HEK293T (cell line): ENCODE data around the gene RASGEF1B.
A peak's percentile ranks its signal among the peaks of the same experiment; 100 is the strongest.

Source experiments
- CTCF ChIA-PET: fragments of 350-600 bp; formaldehyde crosslinking; extraction: SDS; loops from one replicate; lab custom pipeline; 2021; ENCODE audit warnings: antibody characterized with exemption, inconsistent platforms; lab: Yijun Ruan, JAX
- POLR2A ChIA-PET: fragments of 350-600 bp; formaldehyde crosslinking; extraction: SDS; loops from one replicate; lab custom pipeline; 2020; ENCODE audit warnings: antibody characterized with exemption, inconsistent platforms; lab: Yijun Ruan, JAX
- DNase-seq: peaks from one replicate; pipeline ENCODE4 v3.0.0; 2012; ENCODE audit warnings: mixed read lengths; ENCODE audit errors: extremely low spot score
- ARNT ChIP-seq: fragments of 450-650 bp; IDR thresholded peaks from 2 replicates; pipeline ENCODE4 v1.6.1; 2017; ENCODE audit warnings: mild to moderate bottlenecking
- BHLHE40 ChIP-seq: fragments of 450-650 bp; IDR thresholded peaks from 2 replicates; pipeline ENCODE4 v1.6.1; 2016; ENCODE audit warnings: mild to moderate bottlenecking, moderate library complexity, borderline replicate concordance
- CTBP1 ChIP-seq: fragments of 450-650 bp; IDR thresholded peaks from 2 replicates; pipeline ENCODE4 v1.6.1; 2016; ENCODE audit warnings: borderline replicate concordance
- ELF4 ChIP-seq: fragments of 450-650 bp; IDR thresholded peaks from 2 replicates; pipeline ENCODE4 v1.6.1; 2017; ENCODE audit warnings: antibody characterized with exemption
- FOXA1 ChIP-seq: fragments of 450-650 bp; IDR thresholded peaks from 2 replicates; pipeline ENCODE4 v1.6.1; 2016; ENCODE audit warnings: mild to moderate bottlenecking
- FOXK2 ChIP-seq: fragments of 450-650 bp; IDR thresholded peaks from 2 replicates; pipeline ENCODE4 v1.6.1; 2016; ENCODE audit warnings: mild to moderate bottlenecking
- FOXM1 ChIP-seq: fragments of 450-650 bp; IDR thresholded peaks from 2 replicates; pipeline ENCODE4 v1.6.1; 2017; ENCODE audit warnings: mild to moderate bottlenecking, borderline replicate concordance
- HDGF ChIP-seq: fragments of 450-650 bp; IDR thresholded peaks from 2 replicates; pipeline ENCODE4 v1.6.1; 2017; ENCODE audit warnings: antibody characterized with exemption, borderline replicate concordance
- L3MBTL2 ChIP-seq: fragments of 450-650 bp; conservative IDR thresholded peaks from 2 replicates; pipeline ENCODE4 v1.6.1; 2016; ENCODE audit warnings: mild to moderate bottlenecking
- LEF1 ChIP-seq: fragments of 450-650 bp; IDR thresholded peaks from 2 replicates; pipeline ENCODE4 v1.6.1; 2017; ENCODE audit warnings: mild to moderate bottlenecking, borderline replicate concordance
- NFRKB ChIP-seq: fragments of 450-650 bp; IDR thresholded peaks from 2 replicates; pipeline ENCODE4 v1.6.1; 2016; ENCODE audit warnings: mild to moderate bottlenecking, moderate library complexity
- SP1 ChIP-seq: fragments of 450-650 bp; IDR thresholded peaks from 2 replicates; pipeline ENCODE4 v1.6.1; 2017
- SUZ12 ChIP-seq: fragments of 450-650 bp; IDR thresholded peaks from 2 replicates; pipeline ENCODE4 v1.6.1; 2016; ENCODE audit warnings: mild to moderate bottlenecking
- TARDBP ChIP-seq: fragments of 450-650 bp; IDR thresholded peaks from 2 replicates; pipeline ENCODE4 v1.6.1; 2016
- ZNF384 ChIP-seq: fragments of 450-650 bp; IDR thresholded peaks from 2 replicates; pipeline ENCODE4 v1.6.1; 2016
- TF ChIP-seq, protein P1 (sequence below): fragments of 450-650 bp; IDR thresholded peaks from 2 replicates; pipeline ENCODE4 v1.6.1; 2016

The RASGEF1B gene

DNA sequence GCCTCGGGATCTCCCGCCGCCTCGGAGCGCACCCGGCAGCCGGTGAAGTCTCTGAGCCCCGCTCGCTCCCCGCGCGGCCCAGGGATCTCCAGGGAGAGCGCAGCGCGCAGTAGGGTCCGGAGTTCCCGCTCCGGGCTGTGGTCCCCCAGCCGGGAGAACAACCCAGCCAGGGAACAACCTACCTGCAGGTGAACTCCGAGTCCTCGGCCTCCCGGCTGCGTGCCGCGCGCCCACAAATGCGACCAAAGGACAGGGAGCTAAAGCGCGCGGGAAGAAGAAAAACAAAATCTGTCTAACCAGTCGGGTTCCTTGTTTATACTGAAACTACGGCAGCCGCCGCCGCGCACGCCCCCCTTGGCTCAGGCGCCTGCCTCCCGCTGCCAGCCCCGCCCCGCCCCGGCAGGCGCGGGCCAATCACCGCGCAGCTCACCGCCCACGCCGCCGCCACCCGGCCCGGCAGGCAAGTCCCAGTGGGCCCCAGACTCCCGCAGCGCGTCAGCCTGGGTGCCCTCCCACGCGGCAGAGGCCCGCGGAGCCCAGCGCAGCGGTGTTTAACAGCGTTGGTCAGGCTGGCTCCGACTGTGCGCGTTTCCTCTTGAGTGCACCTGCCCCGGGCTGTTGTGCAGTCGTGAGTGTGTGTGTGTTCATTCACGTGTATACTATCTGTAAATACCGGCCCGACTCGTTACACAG is at the start of gene RASGEF1B:
Gene RASGEF1B (minus strand): TSS at position 320 of the 693 bp plus-strand sequence. CDS start 12,399 bp downstream, outside the sequence.
- POLR2A ChIA-PET: interaction anchor here (0.6 to 1.8 kb wide), 5 partner anchors 76 to 367 kb away, joined by 3 to 6 read pairs (median 4); no protein-coding TSS in a partner anchor
- no peak for TF ChIP-seq HDGF
- no peak for TF ChIP-seq LEF1
- no peak for TF ChIP-seq ZNF384
- TF ChIP-seq, protein P1, sequence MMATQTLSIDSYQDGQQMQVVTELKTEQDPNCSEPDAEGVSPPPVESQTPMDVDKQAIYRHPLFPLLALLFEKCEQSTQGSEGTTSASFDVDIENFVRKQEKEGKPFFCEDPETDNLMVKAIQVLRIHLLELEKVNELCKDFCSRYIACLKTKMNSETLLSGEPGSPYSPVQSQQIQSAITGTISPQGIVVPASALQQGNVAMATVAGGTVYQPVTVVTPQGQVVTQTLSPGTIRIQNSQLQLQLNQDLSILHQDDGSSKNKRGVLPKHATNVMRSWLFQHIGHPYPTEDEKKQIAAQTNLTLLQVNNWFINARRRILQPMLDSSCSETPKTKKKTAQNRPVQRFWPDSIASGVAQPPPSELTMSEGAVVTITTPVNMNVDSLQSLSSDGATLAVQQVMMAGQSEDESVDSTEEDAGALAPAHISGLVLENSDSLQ: no peak
- TF ChIP-seq BHLHE40: no peak
- TF ChIP-seq ARNT: no peak
- TF ChIP-seq FOXK2: no peak
- no peak for TF ChIP-seq FOXM1
- peak; percentile 52; the same call in 1 of the 2 replicates for TF ChIP-seq L3MBTL2

GRCh38 chr4:81519856-81520255 is 48.1 kb upstream of the RASGEF1B start:
- no peak for DNase-seq
- POLR2A ChIA-PET: no interaction called here
- CTCF ChIA-PET: no interaction called here
- TF ChIP-seq CTBP1: no peak
- TF ChIP-seq TARDBP: no peak

More for the DNA sequence above, at the start of gene RASGEF1B:
- CTCF ChIA-PET: interaction anchor here (0.6 to 1.2 kb wide), 5 partner anchors 244 to 806 kb away, joined by 3 to 5 read pairs (median 4); no protein-coding TSS in a partner anchor
- DNase-seq: peak; percentile 78

- POLR2A ChIA-PET: no interaction called here
- TF ChIP-seq FOXA1 (no peak), HDGF (no peak), SUZ12 (no peak), ZNF384 (no peak), ARNT (no peak), BHLHE40 (no peak), ELF4 (no peak), FOXK2 (no peak), LEF1 (no peak), SP1 (no peak), TARDBP (no peak), FOXM1 (no peak)
- CTCF ChIA-PET: no interaction called here
These were observed 47.7 kb upstream of the RASGEF1B start for GRCh38 chr4:81519427-81519773.

DNA sequence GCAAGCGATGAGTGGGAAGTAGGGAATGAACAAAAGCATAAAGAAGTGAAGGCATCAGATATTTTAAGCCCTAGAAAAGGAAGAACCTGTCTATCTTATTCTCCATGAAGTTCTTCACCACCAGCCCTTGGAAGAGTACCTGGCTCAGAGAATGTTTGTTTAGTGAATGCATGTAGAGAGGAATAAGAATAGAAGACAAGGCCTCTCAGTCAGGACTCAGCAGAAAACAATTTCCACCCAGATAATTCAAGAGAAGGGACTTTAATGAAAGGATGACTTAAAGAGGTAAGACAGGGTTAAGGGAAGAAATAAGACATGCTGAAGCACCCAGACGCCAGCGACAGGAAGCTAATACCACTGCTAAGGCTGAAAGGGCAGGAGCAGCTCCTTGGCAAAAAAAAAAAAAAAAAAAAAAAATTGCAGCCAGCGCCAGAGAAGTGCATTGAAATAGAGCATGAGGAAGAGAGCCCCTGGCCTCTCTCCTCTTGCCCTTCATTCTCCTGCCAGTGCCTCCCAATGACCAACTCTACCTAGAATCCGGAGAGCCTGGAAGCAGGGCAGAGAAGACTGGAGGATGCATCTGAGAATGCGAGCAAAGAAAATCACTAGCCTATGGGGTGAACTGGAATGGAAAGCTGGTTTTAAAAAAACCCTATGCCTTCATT is 47.2 kb upstream of the RASGEF1B start:
- TF ChIP-seq NFRKB (no peak), ARNT (no peak), FOXK2 (no peak), SUZ12 (no peak), HDGF (no peak), L3MBTL2 (no peak), SP1 (no peak), CTBP1 (no peak), BHLHE40 (no peak), ELF4 (no peak), LEF1 (no peak), TARDBP (no peak), FOXA1 (no peak), ZNF384 (no peak)
- TF ChIP-seq, protein P1: no peak
- ChIA-PET CTCF (no interaction called here), POLR2A (no interaction called here)
- DNase-seq: no peak

More at GRCh38 chr4:81519427-81519773, 47.7 kb upstream of the RASGEF1B start:
- no peak for DNase-seq

DNA sequence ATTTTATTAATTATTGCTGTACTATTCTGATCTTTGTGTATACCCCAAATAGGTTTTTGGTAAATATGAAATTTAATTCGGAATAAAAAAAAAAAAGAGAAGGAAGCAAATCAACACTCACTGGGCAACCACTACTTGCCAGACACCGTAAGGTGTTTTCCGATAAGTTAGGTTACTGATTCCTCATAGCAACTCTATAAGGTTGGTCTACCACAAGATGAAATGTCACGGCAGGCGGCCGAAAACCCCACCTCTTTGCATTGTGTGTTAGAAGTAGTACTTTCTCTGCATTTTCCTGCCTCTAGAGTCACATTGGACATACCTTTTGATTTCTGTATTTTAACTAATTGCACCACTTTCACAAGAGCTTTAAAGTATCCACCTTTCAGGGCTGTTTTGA is 44.5 kb upstream of the RASGEF1B start:
- CTCF ChIA-PET: interaction anchor here (0.7 to 1.3 kb wide), 3 partner anchors 43 to 87 kb away, joined by 3 read pairs; no protein-coding TSS in a partner anchor
- POLR2A ChIA-PET: no interaction called here

GRCh38 chr4:81512757-81513501 is 41.2 kb upstream of the RASGEF1B start:
- TF ChIP-seq CTBP1 (no peak), FOXK2 (no peak), FOXM1 (no peak), BHLHE40 (no peak), LEF1 (no peak), SUZ12 (no peak), TARDBP (no peak), SP1 (no peak), L3MBTL2 (no peak), ZNF384 (no peak), ELF4 (no peak), FOXA1 (no peak), HDGF (no peak), NFRKB (no peak), ARNT (no peak)
- TF ChIP-seq, protein P1: no peak
- POLR2A ChIA-PET: interaction anchor here (1.4 kb wide), 1 partner anchor 42 kb away, joined by 3 read pairs; no protein-coding TSS in a partner anchor
- CTCF ChIA-PET: no interaction called here
- DNase-seq: no peak

More for the DNA sequence above, 44.5 kb upstream of the RASGEF1B start:
- TF ChIP-seq LEF1 (no peak), FOXA1 (no peak), ELF4 (no peak), ZNF384 (no peak), NFRKB (no peak), CTBP1 (no peak), HDGF (no peak), SUZ12 (no peak)
- no peak for DNase-seq
